ENCODE results near the gene CCL8.

CCL8 gene

DNA sequence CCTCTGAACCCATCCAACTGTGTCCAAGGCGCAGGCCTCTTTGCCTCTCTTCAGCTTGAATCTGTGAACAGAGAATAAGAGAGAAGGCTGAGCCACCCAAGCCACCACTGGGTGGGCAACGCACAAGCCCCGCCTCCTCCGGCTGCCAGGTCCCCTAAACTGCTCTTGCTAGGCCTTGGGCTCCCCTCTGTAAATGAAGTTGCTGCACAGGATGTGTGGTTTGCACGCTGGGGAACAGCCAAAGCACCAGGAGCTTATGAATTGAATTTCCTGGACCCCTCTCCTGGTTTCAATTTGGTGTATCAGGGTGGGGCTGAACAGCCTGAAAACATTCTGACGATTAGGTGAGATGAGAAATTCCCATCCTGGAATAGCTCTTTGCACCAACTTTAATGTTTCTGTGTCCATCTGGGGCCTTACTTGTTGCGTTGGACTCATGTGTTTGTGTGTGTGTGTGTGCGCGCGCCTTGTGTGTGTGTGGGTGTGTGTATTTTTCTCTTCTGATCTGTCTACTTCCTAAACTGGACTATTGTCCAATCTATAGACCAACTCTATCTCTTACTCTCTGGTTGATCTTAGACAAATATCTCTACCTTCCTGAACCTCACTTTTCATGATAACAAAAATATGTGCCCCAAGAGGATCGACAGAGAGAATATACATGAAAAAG lies 41.5 kb downstream of the CCL8 start:
- ATAC-seq: no peak
- TF ChIP-seq ESRRG (CRISPR knock-in tag; IDR thresholded peaks at IDR 0.05) (no peak), ZNF8 (CRISPR knock-in tag; IDR thresholded peaks at IDR 0.05) (no peak), SNAI2 (CRISPR knock-in tag; IDR thresholded peaks at IDR 0.05) (no peak), ZNF70 (CRISPR knock-in tag; IDR thresholded peaks at IDR 0.05) (no peak), RARB (CRISPR knock-in tag; IDR thresholded peaks at IDR 0.05) (no peak), ARNTL (CRISPR knock-in tag; IDR thresholded peaks at IDR 0.05; ENCODE audit: borderline replicate concordance, low read depth) (no peak), TCF4 (CRISPR knock-in tag; IDR thresholded peaks at IDR 0.05; ENCODE audit: borderline replicate concordance) (no peak), ZFP3 (CRISPR knock-in tag; IDR thresholded peaks at IDR 0.05) (no peak), GLIS3 (CRISPR knock-in tag; IDR thresholded peaks at IDR 0.05) (no peak), ZC3H10 (CRISPR knock-in tag; IDR thresholded peaks at IDR 0.05) (no peak), BACH2 (CRISPR knock-in tag; IDR thresholded peaks at IDR 0.05; ENCODE audit: borderline replicate concordance) (no peak), TOX (CRISPR knock-in tag; IDR thresholded peaks at IDR 0.05; ENCODE audit: borderline replicate concordance) (no peak), ISL1 (CRISPR knock-in tag; IDR thresholded peaks at IDR 0.05) (no peak)
- TF ChIP-seq, protein P1, sequence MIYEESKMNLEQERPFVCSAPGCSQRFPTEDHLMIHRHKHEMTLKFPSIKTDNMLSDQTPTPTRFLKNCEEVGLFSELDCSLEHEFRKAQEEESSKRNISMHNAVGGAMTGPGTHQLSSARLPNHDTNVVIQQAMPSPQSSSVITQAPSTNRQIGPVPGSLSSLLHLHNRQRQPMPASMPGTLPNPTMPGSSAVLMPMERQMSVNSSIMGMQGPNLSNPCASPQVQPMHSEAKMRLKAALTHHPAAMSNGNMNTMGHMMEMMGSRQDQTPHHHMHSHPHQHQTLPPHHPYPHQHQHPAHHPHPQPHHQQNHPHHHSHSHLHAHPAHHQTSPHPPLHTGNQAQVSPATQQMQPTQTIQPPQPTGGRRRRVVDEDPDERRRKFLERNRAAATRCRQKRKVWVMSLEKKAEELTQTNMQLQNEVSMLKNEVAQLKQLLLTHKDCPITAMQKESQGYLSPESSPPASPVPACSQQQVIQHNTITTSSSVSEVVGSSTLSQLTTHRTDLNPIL (CRISPR knock-in tag; IDR thresholded peaks at IDR 0.05; ENCODE audit: low read depth): no peak
- TF ChIP-seq, protein P2, sequence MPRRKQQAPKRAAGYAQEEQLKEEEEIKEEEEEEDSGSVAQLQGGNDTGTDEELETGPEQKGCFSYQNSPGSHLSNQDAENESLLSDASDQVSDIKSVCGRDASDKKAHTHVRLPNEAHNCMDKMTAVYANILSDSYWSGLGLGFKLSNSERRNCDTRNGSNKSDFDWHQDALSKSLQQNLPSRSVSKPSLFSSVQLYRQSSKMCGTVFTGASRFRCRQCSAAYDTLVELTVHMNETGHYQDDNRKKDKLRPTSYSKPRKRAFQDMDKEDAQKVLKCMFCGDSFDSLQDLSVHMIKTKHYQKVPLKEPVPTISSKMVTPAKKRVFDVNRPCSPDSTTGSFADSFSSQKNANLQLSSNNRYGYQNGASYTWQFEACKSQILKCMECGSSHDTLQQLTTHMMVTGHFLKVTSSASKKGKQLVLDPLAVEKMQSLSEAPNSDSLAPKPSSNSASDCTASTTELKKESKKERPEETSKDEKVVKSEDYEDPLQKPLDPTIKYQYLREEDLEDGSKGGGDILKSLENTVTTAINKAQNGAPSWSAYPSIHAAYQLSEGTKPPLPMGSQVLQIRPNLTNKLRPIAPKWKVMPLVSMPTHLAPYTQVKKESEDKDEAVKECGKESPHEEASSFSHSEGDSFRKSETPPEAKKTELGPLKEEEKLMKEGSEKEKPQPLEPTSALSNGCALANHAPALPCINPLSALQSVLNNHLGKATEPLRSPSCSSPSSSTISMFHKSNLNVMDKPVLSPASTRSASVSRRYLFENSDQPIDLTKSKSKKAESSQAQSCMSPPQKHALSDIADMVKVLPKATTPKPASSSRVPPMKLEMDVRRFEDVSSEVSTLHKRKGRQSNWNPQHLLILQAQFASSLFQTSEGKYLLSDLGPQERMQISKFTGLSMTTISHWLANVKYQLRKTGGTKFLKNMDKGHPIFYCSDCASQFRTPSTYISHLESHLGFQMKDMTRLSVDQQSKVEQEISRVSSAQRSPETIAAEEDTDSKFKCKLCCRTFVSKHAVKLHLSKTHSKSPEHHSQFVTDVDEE (CRISPR knock-in tag; IDR thresholded peaks at IDR 0.05): no peak
- TF ChIP-seq, protein P3, sequence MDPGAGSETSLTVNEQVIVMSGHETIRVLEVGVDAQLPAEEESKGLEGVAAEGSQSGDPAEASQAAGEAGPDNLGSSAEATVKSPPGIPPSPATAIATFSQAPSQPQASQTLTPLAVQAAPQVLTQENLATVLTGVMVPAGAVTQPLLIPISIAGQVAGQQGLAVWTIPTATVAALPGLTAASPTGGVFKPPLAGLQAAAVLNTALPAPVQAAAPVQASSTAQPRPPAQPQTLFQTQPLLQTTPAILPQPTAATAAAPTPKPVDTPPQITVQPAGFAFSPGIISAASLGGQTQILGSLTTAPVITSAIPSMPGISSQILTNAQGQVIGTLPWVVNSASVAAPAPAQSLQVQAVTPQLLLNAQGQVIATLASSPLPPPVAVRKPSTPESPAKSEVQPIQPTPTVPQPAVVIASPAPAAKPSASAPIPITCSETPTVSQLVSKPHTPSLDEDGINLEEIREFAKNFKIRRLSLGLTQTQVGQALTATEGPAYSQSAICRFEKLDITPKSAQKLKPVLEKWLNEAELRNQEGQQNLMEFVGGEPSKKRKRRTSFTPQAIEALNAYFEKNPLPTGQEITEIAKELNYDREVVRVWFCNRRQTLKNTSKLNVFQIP (CRISPR knock-in tag; IDR thresholded peaks at IDR 0.05; ENCODE audit: borderline replicate concordance, low read depth): no peak
- TF ChIP-seq, protein P4, sequence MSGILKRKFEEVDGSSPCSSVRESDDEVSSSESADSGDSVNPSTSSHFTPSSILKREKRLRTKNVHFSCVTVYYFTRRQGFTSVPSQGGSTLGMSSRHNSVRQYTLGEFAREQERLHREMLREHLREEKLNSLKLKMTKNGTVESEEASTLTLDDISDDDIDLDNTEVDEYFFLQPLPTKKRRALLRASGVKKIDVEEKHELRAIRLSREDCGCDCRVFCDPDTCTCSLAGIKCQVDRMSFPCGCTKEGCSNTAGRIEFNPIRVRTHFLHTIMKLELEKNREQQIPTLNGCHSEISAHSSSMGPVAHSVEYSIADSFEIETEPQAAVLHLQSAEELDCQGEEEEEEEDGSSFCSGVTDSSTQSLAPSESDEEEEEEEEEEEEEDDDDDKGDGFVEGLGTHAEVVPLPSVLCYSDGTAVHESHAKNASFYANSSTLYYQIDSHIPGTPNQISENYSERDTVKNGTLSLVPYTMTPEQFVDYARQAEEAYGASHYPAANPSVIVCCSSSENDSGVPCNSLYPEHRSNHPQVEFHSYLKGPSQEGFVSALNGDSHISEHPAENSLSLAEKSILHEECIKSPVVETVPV (CRISPR knock-in tag; IDR thresholded peaks at IDR 0.05): no peak

DNA sequence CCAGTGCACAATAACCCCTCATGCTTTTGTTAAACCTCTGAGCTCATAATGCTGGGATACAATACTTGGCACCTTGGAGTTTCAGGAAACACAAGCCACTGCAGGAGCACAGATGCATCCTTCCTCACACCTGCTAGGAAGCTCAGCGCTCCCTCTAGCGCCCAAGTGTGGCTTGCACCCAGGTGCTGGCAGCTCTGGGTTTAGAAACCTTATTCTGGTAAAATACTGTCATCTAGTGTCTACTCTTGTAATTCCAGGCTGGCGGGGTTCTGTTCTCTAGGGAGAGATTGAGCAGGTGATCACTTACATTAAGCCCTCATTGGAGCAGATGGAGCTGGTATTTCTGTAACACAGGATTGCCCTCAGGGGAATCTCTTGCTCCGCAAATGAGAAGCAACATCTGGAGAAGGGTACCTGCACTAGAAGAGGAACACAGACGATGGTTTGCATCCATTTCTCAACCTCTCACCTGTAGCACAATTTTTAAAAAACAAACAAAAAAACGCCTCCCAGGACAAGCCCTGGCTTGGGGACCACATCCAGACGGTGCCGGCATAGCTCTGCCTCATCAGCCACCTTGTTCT lies 42.3 kb downstream of the CCL8 start:
- ATAC-seq: peak; percentile 98

DNA sequence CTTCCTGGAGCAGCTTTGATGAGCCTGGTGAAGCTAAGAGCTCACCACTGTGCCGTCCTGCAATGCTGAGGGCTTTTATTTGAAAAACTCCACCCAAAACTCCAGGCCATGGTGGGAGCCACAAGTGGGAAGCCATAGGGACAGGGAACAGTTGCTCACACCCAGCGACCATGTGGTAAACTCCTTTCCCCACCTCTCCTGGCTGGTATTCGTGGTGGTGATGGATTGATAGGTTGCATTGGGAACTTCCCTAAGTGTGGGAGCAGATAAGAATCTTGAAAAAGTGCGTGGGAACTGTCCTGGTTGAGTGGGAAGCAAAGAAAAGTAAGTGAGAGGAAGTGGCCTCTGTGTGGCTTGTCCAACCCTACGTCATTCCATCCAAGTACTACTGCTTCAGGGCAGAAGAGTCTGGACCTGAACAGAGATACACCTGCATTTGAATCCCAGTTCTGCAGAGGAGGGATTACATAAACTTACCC lies 44.0 kb downstream of the CCL8 start, which contains the start of gene CCL1:
CCL1 (minus strand) TSS at position 51 of the 479 bp plus-strand sequence. CDS start 72 bp downstream, outside the sequence.
- ATAC-seq: no peak
- TF ChIP-seq ZFP30 (CRISPR knock-in tag; IDR thresholded peaks at IDR 0.05) (no peak), ISL1 (CRISPR knock-in tag; IDR thresholded peaks at IDR 0.05) (no peak), TCF4 (CRISPR knock-in tag; IDR thresholded peaks at IDR 0.05; ENCODE audit: borderline replicate concordance) (no peak), OSR1 (CRISPR knock-in tag; IDR thresholded peaks at IDR 0.05) (no peak), ZNF8 (CRISPR knock-in tag; IDR thresholded peaks at IDR 0.05) (no peak), SNAI2 (CRISPR knock-in tag; IDR thresholded peaks at IDR 0.05) (no peak), TOX (CRISPR knock-in tag; IDR thresholded peaks at IDR 0.05; ENCODE audit: borderline replicate concordance) (no peak), ZNF70 (CRISPR knock-in tag; IDR thresholded peaks at IDR 0.05) (no peak), ZFP3 (CRISPR knock-in tag; IDR thresholded peaks at IDR 0.05) (no peak), CSDC2 (CRISPR knock-in tag; IDR thresholded peaks at IDR 0.05) (no peak), ESRRG (CRISPR knock-in tag; IDR thresholded peaks at IDR 0.05) (no peak), ZC3H10 (CRISPR knock-in tag; IDR thresholded peaks at IDR 0.05) (no peak)
- TF ChIP-seq, protein P5, sequence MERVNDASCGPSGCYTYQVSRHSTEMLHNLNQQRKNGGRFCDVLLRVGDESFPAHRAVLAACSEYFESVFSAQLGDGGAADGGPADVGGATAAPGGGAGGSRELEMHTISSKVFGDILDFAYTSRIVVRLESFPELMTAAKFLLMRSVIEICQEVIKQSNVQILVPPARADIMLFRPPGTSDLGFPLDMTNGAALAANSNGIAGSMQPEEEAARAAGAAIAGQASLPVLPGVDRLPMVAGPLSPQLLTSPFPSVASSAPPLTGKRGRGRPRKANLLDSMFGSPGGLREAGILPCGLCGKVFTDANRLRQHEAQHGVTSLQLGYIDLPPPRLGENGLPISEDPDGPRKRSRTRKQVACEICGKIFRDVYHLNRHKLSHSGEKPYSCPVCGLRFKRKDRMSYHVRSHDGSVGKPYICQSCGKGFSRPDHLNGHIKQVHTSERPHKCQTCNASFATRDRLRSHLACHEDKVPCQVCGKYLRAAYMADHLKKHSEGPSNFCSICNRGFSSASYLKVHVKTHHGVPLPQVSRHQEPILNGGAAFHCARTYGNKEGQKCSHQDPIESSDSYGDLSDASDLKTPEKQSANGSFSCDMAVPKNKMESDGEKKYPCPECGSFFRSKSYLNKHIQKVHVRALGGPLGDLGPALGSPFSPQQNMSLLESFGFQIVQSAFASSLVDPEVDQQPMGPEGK (CRISPR knock-in tag; IDR thresholded peaks at IDR 0.05; ENCODE audit: borderline replicate concordance): no peak
- TF ChIP-seq, protein P3 (CRISPR knock-in tag; IDR thresholded peaks at IDR 0.05; ENCODE audit: borderline replicate concordance, low read depth): no peak

More for the DNA sequence above, 42.3 kb downstream of the CCL8 start:
- TF ChIP-seq ARNTL (CRISPR knock-in tag; IDR thresholded peaks at IDR 0.05; ENCODE audit: borderline replicate concordance, low read depth) (no peak), BACH2 (CRISPR knock-in tag; IDR thresholded peaks at IDR 0.05; ENCODE audit: borderline replicate concordance) (no peak), ESRRG (CRISPR knock-in tag; IDR thresholded peaks at IDR 0.05) (no peak), GLIS3 (CRISPR knock-in tag; IDR thresholded peaks at IDR 0.05) (no peak), ZNF565 (CRISPR knock-in tag; conservative IDR thresholded peaks at IDR 0.05; ENCODE audit: low read depth) (no peak), ISL1 (CRISPR knock-in tag; IDR thresholded peaks at IDR 0.05) (no peak), ZFP3 (CRISPR knock-in tag; IDR thresholded peaks at IDR 0.05) (no peak), ZFP30 (CRISPR knock-in tag; IDR thresholded peaks at IDR 0.05) (no peak)
- TF ChIP-seq, protein P4 (CRISPR knock-in tag; IDR thresholded peaks at IDR 0.05): no peak
